ENCODE data around the gene XPNPEP1.

DNA sequence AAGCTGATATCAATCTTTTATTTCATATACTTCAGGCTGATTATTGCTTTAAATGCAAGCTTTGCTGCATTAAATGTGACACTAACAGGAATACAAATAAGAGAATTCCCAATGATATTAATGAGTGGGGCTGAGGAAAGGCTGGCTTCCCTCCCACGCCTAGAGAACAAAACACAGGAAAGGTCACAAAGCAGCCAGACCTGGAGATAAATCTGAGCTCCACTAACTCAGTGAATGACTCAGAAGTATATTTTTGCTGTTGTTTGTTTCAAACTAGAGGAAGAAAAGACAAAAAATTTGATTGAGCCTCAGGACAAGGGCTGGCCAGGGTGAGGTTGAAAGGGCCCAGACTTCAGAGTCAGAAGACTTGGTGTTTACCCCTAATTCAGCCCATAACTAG is 88.1 kb downstream of the XPNPEP1 start:
- TF ChIP-seq, protein P1, sequence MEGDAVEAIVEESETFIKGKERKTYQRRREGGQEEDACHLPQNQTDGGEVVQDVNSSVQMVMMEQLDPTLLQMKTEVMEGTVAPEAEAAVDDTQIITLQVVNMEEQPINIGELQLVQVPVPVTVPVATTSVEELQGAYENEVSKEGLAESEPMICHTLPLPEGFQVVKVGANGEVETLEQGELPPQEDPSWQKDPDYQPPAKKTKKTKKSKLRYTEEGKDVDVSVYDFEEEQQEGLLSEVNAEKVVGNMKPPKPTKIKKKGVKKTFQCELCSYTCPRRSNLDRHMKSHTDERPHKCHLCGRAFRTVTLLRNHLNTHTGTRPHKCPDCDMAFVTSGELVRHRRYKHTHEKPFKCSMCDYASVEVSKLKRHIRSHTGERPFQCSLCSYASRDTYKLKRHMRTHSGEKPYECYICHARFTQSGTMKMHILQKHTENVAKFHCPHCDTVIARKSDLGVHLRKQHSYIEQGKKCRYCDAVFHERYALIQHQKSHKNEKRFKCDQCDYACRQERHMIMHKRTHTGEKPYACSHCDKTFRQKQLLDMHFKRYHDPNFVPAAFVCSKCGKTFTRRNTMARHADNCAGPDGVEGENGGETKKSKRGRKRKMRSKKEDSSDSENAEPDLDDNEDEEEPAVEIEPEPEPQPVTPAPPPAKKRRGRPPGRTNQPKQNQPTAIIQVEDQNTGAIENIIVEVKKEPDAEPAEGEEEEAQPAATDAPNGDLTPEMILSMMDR (IDR thresholded peaks at IDR 0.05; ENCODE audit: low read depth, low read length, poor library complexity, severe bottlenecking) = no peak
- no peak for TF ChIP-seq EZH2phosphoT487 (IDR thresholded peaks at IDR 0.05; ENCODE audit: borderline replicate concordance, low read length)

All from DOHH2 (cell line).